Prostate gland (tissue), 2 donors: ENCODE results near the gene RASSF1.

Experiments
- POLR2A ChIP-seq: fragments of 450-650 bp; IDR thresholded peaks from one replicate; pipeline ENCODE4 v1.6.1; 2016; ENCODE audit warnings: antibody characterized with exemption, mild to moderate bottlenecking
- TF ChIP-seq, protein P1 (sequence below), 4 experiments: fragments of 200-600 bp in 2 of 4; fragments of 450-650 bp in 2 of 4; sonication (generic) in 2 of 4; IDR thresholded peaks; 1 replicate in 3 of 4; 2 replicates in 1 of 4; pipeline ENCODE4 v1.5.1; 2016 to 2019; ENCODE audit warnings: antibody characterized with exemption in 4 of 4, mild to moderate bottlenecking in 2 of 4, moderate library complexity in 2 of 4

DNA sequence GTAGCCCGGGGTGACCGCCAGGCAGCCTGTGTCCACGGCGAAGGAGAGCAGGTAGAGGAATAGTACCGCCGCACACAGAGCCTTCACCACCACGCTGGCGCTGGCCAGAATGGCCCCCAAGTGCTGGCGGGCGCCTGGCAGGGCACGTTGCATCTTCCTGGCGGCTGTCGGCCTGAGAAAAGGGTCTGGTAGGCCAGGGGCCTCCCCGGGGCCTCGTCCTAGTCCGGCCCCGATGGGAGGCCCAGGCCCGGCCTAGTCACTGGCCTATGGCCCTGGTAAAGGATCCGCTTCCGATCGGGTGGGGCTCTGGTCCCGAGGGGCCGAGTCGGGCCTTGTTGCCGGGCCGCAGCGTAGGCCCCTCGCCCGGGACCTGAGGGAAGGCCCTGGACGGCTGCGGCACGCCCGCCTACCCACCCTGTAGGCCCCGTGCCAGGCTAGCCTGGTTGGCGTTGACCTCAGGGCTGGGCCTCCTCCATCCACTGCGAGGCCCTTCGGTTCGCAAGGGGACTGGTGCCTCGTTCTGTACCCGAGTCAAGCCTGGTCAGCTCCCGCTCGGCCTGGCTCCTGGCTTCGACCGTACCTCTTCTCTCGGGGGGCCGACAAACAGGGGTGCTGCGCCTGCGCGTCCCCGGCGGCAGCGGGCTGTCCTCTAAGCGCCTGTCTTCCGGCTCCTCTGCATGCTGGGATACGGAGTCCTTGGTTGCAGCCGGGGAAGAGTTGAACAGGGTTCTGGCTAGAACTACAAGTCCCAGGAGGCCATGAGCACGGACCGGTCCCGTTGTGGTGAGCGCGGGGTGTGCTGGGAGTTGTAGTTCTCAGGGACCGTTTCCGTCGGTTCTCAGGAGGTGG is 18.5 kb upstream of the RASSF1 start, which contains the start of gene TMEM115:
- TF ChIP-seq, protein P1, sequence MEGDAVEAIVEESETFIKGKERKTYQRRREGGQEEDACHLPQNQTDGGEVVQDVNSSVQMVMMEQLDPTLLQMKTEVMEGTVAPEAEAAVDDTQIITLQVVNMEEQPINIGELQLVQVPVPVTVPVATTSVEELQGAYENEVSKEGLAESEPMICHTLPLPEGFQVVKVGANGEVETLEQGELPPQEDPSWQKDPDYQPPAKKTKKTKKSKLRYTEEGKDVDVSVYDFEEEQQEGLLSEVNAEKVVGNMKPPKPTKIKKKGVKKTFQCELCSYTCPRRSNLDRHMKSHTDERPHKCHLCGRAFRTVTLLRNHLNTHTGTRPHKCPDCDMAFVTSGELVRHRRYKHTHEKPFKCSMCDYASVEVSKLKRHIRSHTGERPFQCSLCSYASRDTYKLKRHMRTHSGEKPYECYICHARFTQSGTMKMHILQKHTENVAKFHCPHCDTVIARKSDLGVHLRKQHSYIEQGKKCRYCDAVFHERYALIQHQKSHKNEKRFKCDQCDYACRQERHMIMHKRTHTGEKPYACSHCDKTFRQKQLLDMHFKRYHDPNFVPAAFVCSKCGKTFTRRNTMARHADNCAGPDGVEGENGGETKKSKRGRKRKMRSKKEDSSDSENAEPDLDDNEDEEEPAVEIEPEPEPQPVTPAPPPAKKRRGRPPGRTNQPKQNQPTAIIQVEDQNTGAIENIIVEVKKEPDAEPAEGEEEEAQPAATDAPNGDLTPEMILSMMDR (IDR thresholded peaks at IDR 0.05): peak in 1 of 4 experiments; percentile 21
- peak; percentile 57 for TF ChIP-seq POLR2A
